Esophagus squamous epithelium (tissue), 5 donors: ENCODE measurements around the gene MEF2C. TPM values are rescaled to one million over a fixed set of nuclear protein-coding genes. Genes with fewer than 3 reads are reported as not detected.

Experiments
- DNase-seq: peaks from one replicate; lab custom pipeline; 2025; lab: John Stamatoyannopoulos, UW
- H3K27ac ChIP-seq, 4 donors: fragments of 200-600 bp; sonication (generic); one replicate each; pipeline ENCODE4 v1.5.1; 2016 to 2019; ENCODE audit warnings: mild to moderate bottlenecking in 1 of 4
- H3K27me3 ChIP-seq, 4 donors: fragments of 200-600 bp; sonication (generic); 1 replicate in 3 of 4; 2 replicates in 1 of 4; pipeline versions ENCODE4 v1.5.1 to v1.6.0; 2017 to 2021; ENCODE audit warnings: antibody characterized with exemption in 1 of 4
- H3K36me3 ChIP-seq, 3 donors: fragments of 200-600 bp; sonication (generic); one replicate each; pipeline ENCODE4 v1.5.1; 2016 to 2019
- H3K4me1 ChIP-seq, 3 donors: fragments of 200-600 bp; sonication (generic); one replicate each; pipeline ENCODE4 v1.5.1; 2017 to 2019
- H3K4me3 ChIP-seq, 4 donors: fragments of 200-600 bp; sonication (generic); 1 replicate in 3 of 4; 2 replicates in 1 of 4; pipeline ENCODE4 v1.5.1; 2016 to 2019; ENCODE audit warnings: mild to moderate bottlenecking in 2 of 4, moderate library complexity in 1 of 4
- H3K9me3 ChIP-seq, 3 donors: fragments of 200-600 bp; sonication (generic); one replicate each; pipeline ENCODE4 v1.5.1; 2016 to 2019
- POLR2A ChIP-seq, 4 donors: fragments of 450-650 bp; IDR thresholded peaks; one replicate each; pipeline ENCODE4 v1.6.1; 2017; ENCODE audit warnings: antibody characterized with exemption in 4 of 4, mild to moderate bottlenecking in 4 of 4, moderate library complexity in 3 of 4
- WGBS, 2 donors: methylation state at CpG; one replicate each; pipeline ENCODE4 v1.1.5; 2018; 5-methylcytosine and 5-hydroxymethylcytosine counted together
- intact Hi-C: fragments of 100-400 bp; cut with DNase I; formaldehyde crosslinking; loops from one replicate; pipeline ENCODE4 v1.15.0; 2022
- total RNA-seq, 4 donors: library from RNA; depleted of rRNA; stranded (reverse); fragments of >200 nt; gene quantifications; one replicate each; pipeline ENCODE4 v1.1.0, GENCODE V29; 2016
- TF ChIP-seq, protein P1 (sequence below), 6 experiments: fragments of 450-650 bp in 4 of 6; fragments of 200-600 bp in 2 of 6; sonication (generic) in 2 of 6; IDR thresholded peaks; one replicate each; pipeline ENCODE4 v1.5.1; 2016 to 2019; ENCODE audit warnings: antibody characterized with exemption in 6 of 6, mild to moderate bottlenecking in 4 of 6, moderate library complexity in 4 of 6
- donor health status: DM: yes; HTN: yes; CAD: no.

Gene MEF2C
- total RNA-seq, 4 donors from 2014 or later, result 3.1 to 17.5 (median 9.9) TPM

DNA sequence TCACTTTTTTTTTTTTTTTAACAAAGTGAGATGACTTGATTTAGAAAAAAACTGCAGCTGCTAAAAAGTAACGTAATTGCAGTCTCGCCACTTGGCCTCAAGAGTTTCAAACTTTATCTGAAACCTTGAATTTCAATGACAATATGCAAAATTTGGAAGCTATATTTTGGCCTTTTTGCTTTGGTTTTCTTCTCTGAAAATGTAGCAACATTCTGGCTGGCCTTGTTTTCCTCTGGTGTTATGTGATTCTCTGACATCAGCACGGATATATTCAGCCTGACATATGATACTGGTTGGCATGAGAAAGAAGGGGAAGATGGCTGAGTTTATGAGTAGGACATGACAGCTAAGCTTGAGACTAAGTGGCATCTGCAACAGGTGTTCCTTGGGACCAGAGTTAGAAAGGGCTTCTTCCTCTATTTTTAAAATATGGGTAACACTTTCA is 136.5 kb downstream of the MEF2C start:
- 64 to 77% methylated on average over 3 of the region's 3 CpGs for WGBS, 2 donors
- Histone ChIP-seq H3K36me3 (peaks cover 0 to 3% (median 0%) of the 10 kb centered on the region in 3 donors), H3K4me3 (no peak overlapping the region), H3K27me3 (no peaks in the 10 kb centered on the region), H3K9me3 (no peaks in the 10 kb centered on the region), H3K4me1 (peaks cover 0 to 3% (median 0%) of the 10 kb centered on the region in 3 donors), H3K27ac (no peak overlapping the region)
- DNase-seq, result no peak
- TF ChIP-seq POLR2A (IDR thresholded peaks at IDR 0.05), result no peak
- TF ChIP-seq, protein P1, sequence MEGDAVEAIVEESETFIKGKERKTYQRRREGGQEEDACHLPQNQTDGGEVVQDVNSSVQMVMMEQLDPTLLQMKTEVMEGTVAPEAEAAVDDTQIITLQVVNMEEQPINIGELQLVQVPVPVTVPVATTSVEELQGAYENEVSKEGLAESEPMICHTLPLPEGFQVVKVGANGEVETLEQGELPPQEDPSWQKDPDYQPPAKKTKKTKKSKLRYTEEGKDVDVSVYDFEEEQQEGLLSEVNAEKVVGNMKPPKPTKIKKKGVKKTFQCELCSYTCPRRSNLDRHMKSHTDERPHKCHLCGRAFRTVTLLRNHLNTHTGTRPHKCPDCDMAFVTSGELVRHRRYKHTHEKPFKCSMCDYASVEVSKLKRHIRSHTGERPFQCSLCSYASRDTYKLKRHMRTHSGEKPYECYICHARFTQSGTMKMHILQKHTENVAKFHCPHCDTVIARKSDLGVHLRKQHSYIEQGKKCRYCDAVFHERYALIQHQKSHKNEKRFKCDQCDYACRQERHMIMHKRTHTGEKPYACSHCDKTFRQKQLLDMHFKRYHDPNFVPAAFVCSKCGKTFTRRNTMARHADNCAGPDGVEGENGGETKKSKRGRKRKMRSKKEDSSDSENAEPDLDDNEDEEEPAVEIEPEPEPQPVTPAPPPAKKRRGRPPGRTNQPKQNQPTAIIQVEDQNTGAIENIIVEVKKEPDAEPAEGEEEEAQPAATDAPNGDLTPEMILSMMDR (IDR thresholded peaks at IDR 0.05), result no peak
- intact Hi-C loops, result no loop called here

DNA sequence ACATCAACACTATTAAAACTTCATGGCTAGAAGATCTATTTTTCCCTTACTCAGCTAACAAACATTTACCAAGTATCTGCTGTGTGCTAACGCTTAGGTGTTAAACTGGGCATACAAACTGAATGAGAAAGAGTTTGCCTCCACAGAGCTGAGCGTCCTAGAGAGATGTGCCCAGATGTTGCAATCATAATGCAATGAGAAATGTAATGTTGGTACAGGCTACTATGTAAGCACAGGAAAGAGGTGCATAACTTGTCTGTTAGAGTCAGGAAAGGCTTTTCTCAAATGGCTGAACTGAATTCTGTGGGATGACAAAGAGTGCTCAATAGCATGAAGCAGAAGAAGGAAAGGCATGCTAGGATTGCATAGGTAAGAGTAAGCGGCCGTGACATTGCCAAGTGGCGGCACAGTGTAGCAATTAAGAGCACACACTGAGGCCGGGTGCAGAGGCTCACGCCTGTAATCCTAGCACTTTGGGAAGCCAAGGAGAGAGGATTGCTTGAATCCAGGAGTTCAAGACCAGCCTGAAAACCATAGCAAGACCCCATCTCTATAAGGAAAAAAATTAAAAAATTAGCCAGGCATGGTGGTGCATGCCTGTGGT is 137.8 kb downstream of the MEF2C start:
- Histone ChIP-seq H3K27ac (no peak overlapping the region), H3K27me3 (no peaks in the 10 kb centered on the region), H3K36me3 (no peaks in the 10 kb centered on the region), H3K4me3 (no peak overlapping the region), H3K4me1 (peaks cover 0 to 3% (median 0%) of the 10 kb centered on the region in 3 donors), H3K9me3 (no peaks in the 10 kb centered on the region)
- WGBS, 2 donors, result 72 to 84% methylated on average over 7 of the region's 7 CpGs
- intact Hi-C loops, result no loop called here
- no peak for TF ChIP-seq POLR2A (IDR thresholded peaks at IDR 0.05)
- TF ChIP-seq, protein P1 (IDR thresholded peaks at IDR 0.05), result no peak
- no peak for DNase-seq

DNA sequence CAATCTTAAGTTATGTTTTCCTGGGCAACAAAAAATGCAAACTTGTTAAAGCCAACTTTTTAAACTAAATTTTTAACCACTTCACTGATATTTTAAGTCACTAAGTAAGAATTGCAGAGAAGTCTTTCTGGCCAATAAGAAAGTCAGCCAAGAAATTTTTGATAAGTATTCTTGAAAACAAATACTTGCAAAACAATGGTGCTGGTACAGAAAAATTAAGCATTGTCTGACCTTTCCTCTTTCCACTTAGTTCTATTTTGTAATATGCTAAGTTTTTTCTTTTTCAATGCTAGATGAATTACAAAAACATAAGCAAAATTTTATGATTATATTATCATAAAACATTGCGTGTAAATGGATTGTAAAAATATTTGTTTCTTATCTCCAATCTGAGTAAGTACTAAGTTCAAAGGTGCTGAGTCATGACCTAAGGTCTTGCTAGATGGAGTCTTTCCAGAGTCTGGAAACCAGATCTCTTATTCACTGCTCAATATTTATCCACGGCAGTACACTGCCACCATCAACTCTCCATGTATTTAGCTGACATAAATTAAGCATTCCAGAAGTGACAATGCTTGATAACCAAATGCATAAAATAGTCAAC is 139.7 kb downstream of the MEF2C start:
- H3K4me3 ChIP-seq, result no peak overlapping the region
- peaks cover 0 to 3% (median 0%) of the 10 kb centered on the region in 3 donors for H3K4me1 ChIP-seq
- H3K27ac ChIP-seq, result no peak overlapping the region
- no peaks in the 10 kb centered on the region for H3K27me3 ChIP-seq
- H3K9me3 ChIP-seq, result no peaks in the 10 kb centered on the region
- no peak for DNase-seq
- intact Hi-C loops, result no loop called here
- no peak for TF ChIP-seq POLR2A (IDR thresholded peaks at IDR 0.05)
- TF ChIP-seq, protein P1 (IDR thresholded peaks at IDR 0.05), result no peak
- H3K36me3 ChIP-seq, result no peaks in the 10 kb centered on the region
- WGBS, 2 donors, result 48 to 65% methylated on average over 2 of the region's 2 CpGs

DNA sequence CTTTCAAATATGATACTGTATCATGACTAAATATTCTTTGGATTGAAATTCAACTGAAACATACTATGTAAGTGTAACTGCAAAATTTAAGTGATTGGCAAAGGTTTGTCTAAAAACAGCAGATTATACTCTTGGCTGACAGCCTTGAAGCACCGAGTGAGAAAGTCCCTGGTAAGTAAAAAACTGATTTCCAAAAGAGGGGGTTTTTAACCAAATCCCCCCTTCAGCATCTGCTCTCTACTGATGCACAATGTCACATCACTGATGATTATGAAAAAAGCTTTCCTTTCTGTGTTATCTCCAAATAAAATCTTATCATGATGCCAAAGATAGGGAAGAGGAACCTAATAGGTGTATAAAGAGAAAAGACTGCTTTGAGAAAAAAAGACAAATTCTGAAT is 141.0 kb downstream of the MEF2C start:
- Histone ChIP-seq H3K36me3 (no peaks in the 10 kb centered on the region), H3K4me1 (peaks cover 0 to 3% (median 0%) of the 10 kb centered on the region in 3 donors), H3K27ac (no peak overlapping the region), H3K27me3 (no peaks in the 10 kb centered on the region), H3K4me3 (no peak overlapping the region), H3K9me3 (no peaks in the 10 kb centered on the region)
- DNase-seq, result no peak
- intact Hi-C loops, result no loop called here
- TF ChIP-seq, protein P1 (IDR thresholded peaks at IDR 0.05), result no peak
- TF ChIP-seq POLR2A (IDR thresholded peaks at IDR 0.05), result no peak
- 50 to 58% methylated on average over 1 of the region's 1 CpG for WGBS, 2 donors

DNA sequence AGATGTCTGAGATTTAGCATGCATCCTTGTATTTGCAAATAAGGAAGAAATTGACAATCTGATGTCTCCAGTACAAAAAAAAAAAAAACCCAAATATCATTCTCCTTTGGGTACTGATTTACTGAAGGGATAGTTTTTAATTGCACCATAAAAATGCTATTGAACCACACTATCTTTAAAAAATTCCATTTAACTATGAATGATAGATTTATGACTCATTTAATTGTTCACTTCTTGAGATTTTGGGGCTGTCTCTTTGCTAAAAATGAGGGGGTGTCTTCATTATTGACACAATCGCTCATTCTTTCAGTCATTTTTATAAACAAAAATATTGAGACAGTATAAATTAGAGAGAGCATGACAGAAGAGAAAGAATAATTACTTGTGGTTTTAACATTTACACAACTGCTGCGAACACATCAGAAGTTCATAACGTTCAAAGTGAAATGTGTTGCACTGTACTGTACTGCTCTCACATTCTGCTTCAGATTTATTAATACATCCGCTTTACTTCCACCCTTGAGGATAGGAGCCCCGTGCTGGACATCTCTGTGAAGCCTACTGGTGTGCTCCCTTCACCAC is 142.3 kb downstream of the MEF2C start:
- no peaks in the 10 kb centered on the region for H3K36me3 ChIP-seq
- DNase-seq, result no peak
- 58 to 61% methylated on average over 5 of the region's 5 CpGs for WGBS, 2 donors
- H3K4me1 ChIP-seq, result peaks cover 0 to 3% (median 0%) of the 10 kb centered on the region in 3 donors
- no peaks in the 10 kb centered on the region for H3K9me3 ChIP-seq
- intact Hi-C loops, result no loop called here
- no peak for TF ChIP-seq POLR2A (IDR thresholded peaks at IDR 0.05)
- TF ChIP-seq, protein P1 (IDR thresholded peaks at IDR 0.05), result no peak
- H3K4me3 ChIP-seq, result no peak overlapping the region
- no peaks in the 10 kb centered on the region for H3K27me3 ChIP-seq
- no peak overlapping the region for H3K27ac ChIP-seq
